ENCODE results near the gene SPEG. TPM values are rescaled to one million over a fixed set of nuclear protein-coding genes. Genes with fewer than 3 reads are reported as not detected.
"Not testable (repeated sequence)": the region's sequence is repeated elsewhere in the genome, so short reads cannot be mapped to it uniquely, and the experiment has no call there.

SPEG gene
- total RNA-seq, 1 donor from 2014 or later = 0.07 TPM

GRCh38 chr2:219399716-219400478, 34.7 kb upstream of the SPEG start:
- H3K4me3 Mint-ChIP-seq = no peak overlapping the region
- no peak overlapping the region for H3K27ac Mint-ChIP-seq
- H3K9me3 Mint-ChIP-seq = no peaks in the 10 kb centered on the region
- H3K4me1 Mint-ChIP-seq = peaks cover 3% of the 10 kb centered on the region
- no peak for DNase-seq
- peaks cover 9% of the 10 kb centered on the region for H3K27me3 Mint-ChIP-seq
- intact Hi-C loops (cut with micrococcal nuclease) = loop anchor here (5.0 kb wide), 1 partner anchor 77 kb away; no protein-coding TSS in a partner anchor
- no peaks in the 10 kb centered on the region for H3K36me3 Mint-ChIP-seq (ENCODE audit: low read depth)

DNA sequence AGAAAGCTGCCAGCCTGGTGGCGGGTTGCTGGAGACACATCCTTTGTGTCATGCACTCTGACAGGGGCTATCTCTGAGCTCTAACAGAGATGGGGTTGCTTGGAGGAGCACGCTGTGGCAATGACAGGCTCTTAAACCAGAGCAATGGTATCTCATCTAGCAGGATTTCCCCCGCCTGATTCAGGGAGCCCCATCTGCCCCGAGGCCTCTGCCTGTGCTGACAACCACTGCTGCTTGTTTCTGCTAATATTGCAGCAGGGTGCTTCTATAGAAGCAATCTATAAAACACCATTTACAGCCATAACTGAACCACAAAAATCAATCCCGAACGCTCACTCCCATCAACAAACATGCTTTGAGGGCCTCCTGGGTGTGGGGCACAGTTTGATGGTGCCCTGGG, 34.1 kb upstream of the SPEG start:
- no peak for DNase-seq
- Mint-ChIP-seq H3K9me3 (no peaks in the 10 kb centered on the region), H3K4me3 (no peak overlapping the region), H3K27me3 (peaks cover 9% of the 10 kb centered on the region), H3K36me3 (ENCODE audit: low read depth) (no peaks in the 10 kb centered on the region), H3K27ac (no peak overlapping the region), H3K4me1 (peaks cover 3% of the 10 kb centered on the region)
- intact Hi-C loops (cut with micrococcal nuclease) = loop anchor here (5.0 kb wide), 1 partner anchor 77 kb away; no protein-coding TSS in a partner anchor

DNA sequence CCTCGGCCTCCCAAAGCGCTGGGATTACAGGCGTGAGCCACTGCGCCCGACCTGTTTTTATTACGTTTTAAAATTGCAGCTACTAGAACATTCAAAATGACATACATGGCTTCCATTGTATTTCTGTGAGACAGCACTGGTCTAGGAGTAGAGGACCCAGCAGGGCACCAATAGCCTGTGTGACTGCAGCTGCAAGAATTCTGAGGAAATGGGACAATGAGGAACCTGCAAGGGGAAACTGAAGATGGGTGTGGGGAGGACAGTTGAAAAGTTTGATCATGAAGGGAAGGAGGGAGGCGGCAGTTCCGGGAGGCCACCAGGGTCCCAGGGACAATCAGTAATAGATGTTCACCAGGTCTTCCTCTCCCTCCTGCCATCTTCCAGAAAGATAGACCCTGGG, 33.0 kb upstream of the SPEG start:
- DNase-seq = no peak
- peaks cover 9% of the 10 kb centered on the region for H3K27me3 Mint-ChIP-seq
- intact Hi-C loops (cut with micrococcal nuclease) = loop anchor here (5.0 kb wide), 1 partner anchor 76 kb away; no protein-coding TSS in a partner anchor
- no peaks in the 10 kb centered on the region for H3K9me3 Mint-ChIP-seq
- H3K4me1 Mint-ChIP-seq = peaks cover 3% of the 10 kb centered on the region
- H3K27ac Mint-ChIP-seq = no peak overlapping the region
- no peaks in the 10 kb centered on the region for H3K36me3 Mint-ChIP-seq (ENCODE audit: low read depth)
- H3K4me3 Mint-ChIP-seq = no peak overlapping the region

DNA sequence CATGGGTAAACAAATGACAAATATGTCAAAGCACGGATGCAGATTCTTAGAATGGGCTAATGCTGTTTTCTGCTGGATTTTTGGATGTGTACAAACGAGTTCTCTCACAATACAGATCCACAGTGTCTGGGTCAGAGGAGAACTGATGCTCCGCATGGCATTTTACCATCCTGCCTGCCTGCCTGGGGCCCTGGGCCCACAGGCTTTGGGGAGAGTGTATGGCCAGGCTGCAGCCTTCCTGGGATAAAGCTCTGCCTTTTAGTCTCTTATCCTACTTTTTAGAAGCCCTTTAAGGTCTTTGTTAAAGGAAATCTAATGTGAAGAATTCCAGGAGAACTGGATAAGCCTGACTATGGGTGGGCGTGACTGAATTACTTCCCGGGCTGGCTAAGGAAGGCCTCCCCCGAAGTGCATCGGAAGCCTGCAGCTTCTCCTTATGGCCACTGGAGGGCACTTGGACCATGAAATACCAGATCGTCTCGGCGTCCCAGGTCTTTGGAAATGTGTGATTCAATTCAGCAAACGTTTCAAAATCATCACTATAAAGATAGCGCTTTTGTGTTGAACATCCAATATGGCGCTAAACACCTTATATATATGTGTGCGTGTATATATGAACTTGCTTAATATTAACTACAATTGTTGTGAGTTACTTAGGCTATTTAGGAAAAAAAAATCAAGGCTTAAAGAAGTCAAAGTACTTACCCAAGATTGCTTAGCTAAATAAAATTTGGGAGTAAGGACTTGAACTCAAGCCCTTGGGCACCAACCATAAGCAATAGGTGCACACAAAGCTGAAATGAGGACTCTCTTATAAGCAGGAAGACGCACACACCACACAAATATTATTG, 31.8 kb upstream of the SPEG start:
- Mint-ChIP-seq H3K4me3 (no peak overlapping the region), H3K36me3 (ENCODE audit: low read depth) (no peaks in the 10 kb centered on the region), H3K27me3 (peaks cover 9% of the 10 kb centered on the region), H3K27ac (no peak overlapping the region), H3K4me1 (no peaks in the 10 kb centered on the region), H3K9me3 (no peaks in the 10 kb centered on the region)
- peak; percentile 86 for DNase-seq
- intact Hi-C loops (cut with micrococcal nuclease) = loop anchor here (1.0 to 5.0 kb wide), 4 partner anchors 14 to 127 kb away; partner anchors contain the start of gene SPEG

- H3K9me3 Mint-ChIP-seq = no peaks in the 10 kb centered on the region
- peaks cover 11% of the 10 kb centered on the region for H3K27me3 Mint-ChIP-seq
- DNase-seq = no peak
- no peak overlapping the region for H3K4me3 Mint-ChIP-seq
- no peak overlapping the region for H3K27ac Mint-ChIP-seq
- no peaks in the 10 kb centered on the region for H3K36me3 Mint-ChIP-seq (ENCODE audit: low read depth)
- intact Hi-C loops (cut with micrococcal nuclease) = loop anchor here (1.0 to 5.0 kb wide), 4 partner anchors 15 to 126 kb away; partner anchors contain the start of gene SPEG
- no peaks in the 10 kb centered on the region for H3K4me1 Mint-ChIP-seq
Observed at GRCh38 chr2:219403861-219404260, 30.8 kb upstream of the SPEG start.

DNA sequence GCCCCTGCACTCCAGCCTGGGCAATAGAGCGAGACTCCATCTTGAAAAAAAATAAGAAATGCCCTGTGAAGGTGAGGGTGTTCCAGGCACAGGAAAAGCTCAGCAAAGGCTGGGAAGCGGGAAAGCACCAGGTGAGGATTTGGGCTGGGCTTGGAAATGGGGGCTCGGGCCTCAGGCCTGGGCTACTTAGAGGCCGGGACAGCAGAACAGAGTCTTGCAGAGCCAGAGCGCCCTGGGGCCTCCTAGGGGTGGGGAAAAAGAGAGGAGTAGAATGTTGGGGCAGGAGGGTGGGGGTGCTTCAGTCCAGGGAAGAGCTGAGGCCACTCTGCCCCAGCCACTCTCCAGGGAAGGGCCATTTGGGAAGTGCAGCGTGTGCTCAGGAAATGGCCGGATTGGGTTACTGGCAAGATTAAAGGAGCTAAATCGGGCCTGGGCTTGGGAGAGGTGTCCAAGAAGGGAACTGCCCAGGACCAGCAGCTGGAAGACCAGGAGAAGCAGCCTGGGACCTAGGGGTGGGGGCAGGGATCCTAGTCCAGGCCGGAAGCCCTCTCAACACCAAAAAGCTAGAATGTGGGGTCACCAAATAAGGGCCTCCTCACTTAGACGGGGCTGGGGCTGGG, 30.2 kb upstream of the SPEG start:
- Mint-ChIP-seq H3K36me3 (ENCODE audit: low read depth) (no peaks in the 10 kb centered on the region), H3K4me1 (no peaks in the 10 kb centered on the region), H3K27ac (no peak overlapping the region), H3K27me3 (peaks cover 11% of the 10 kb centered on the region), H3K4me3 (no peak overlapping the region), H3K9me3 (no peaks in the 10 kb centered on the region)
- intact Hi-C loops (cut with micrococcal nuclease) = loop anchor here (5.0 kb wide), 1 partner anchor 73 kb away; no protein-coding TSS in a partner anchor
- no peak for DNase-seq

DNA sequence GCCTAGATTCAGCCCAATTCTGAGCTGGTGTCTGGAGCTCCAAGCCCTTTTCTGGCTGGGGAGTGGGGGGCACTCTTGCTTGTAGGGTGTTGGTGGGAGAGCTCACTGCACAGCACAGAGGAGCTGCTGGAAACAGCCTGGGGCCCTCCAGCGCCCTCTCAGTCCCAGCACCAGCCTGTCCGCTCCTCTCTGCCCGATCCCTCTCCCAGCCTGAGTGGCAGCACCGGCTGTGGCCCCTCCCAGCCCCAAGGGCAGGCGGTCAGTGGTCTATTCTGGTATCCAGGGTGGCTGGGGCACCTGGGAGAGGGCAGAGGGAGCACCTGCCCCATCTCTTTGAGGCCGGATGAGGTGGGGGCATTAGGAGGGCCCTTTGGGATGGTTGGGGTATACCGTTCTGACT, 29.7 kb upstream of the SPEG start:
- Mint-ChIP-seq H3K27me3 (peaks cover 13% of the 10 kb centered on the region), H3K4me3 (no peak overlapping the region), H3K4me1 (no peaks in the 10 kb centered on the region), H3K9me3 (no peaks in the 10 kb centered on the region), H3K27ac (no peak overlapping the region), H3K36me3 (ENCODE audit: low read depth) (no peaks in the 10 kb centered on the region)
- intact Hi-C loops (cut with micrococcal nuclease) = loop anchor here (5.0 kb wide), 1 partner anchor 72 kb away; no protein-coding TSS in a partner anchor
- DNase-seq = no peak

- H3K4me3 Mint-ChIP-seq = no peak overlapping the region
- no peaks in the 10 kb centered on the region for H3K36me3 Mint-ChIP-seq (ENCODE audit: low read depth)
- intact Hi-C loops (cut with micrococcal nuclease) = no loop called here
- peaks cover 12% of the 10 kb centered on the region for H3K27me3 Mint-ChIP-seq
- no peak overlapping the region for H3K27ac Mint-ChIP-seq
- H3K9me3 Mint-ChIP-seq = no peaks in the 10 kb centered on the region
- DNase-seq = no peak
- no peaks in the 10 kb centered on the region for H3K4me1 Mint-ChIP-seq
Observed at GRCh38 chr2:219405451-219405850, 29.2 kb upstream of the SPEG start.

GRCh38 chr2:219405958-219406860, 28.4 kb upstream of the SPEG start:
- H3K4me1 Mint-ChIP-seq = no peaks in the 10 kb centered on the region
- peaks cover 12% of the 10 kb centered on the region for H3K27me3 Mint-ChIP-seq
- H3K36me3 Mint-ChIP-seq (ENCODE audit: low read depth) = no peaks in the 10 kb centered on the region
- no peak overlapping the region for H3K27ac Mint-ChIP-seq
- DNase-seq = no peak
- H3K9me3 Mint-ChIP-seq = no peaks in the 10 kb centered on the region
- no peak overlapping the region for H3K4me3 Mint-ChIP-seq
- intact Hi-C loops (cut with micrococcal nuclease) = no loop called here

GRCh38 chr2:219406861-219407230, 27.8 kb upstream of the SPEG start:
- H3K27ac Mint-ChIP-seq = no peak overlapping the region
- peaks cover 12% of the 10 kb centered on the region for H3K27me3 Mint-ChIP-seq
- intact Hi-C loops (cut with micrococcal nuclease) = no loop called here
- DNase-seq = no peak
- no peaks in the 10 kb centered on the region for H3K9me3 Mint-ChIP-seq
- H3K36me3 Mint-ChIP-seq (ENCODE audit: low read depth) = no peaks in the 10 kb centered on the region
- no peaks in the 10 kb centered on the region for H3K4me1 Mint-ChIP-seq
- no peak overlapping the region for H3K4me3 Mint-ChIP-seq

DNA sequence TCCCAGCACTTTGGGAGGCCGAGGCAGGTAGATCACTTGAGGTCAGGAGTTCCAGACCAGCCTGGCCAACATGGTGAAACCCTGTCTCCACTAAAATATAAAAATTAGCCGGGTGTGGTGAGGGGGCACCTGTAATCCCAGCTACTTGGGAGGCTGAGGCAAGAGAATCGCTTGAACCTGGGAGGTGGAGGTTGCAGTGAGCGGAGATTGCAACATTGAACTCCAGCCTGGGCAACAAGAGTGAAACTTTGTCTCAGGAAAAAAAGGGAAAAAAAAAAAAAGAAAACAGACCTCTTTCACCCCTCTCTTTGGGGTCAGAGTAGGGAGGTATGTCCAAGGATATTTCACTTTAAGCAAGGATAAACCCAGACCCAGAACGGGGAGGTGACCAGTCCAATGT, 27.3 kb upstream of the SPEG start:
- H3K27me3 Mint-ChIP-seq = peaks cover 11% of the 10 kb centered on the region
- H3K4me1 Mint-ChIP-seq; H3K27ac Mint-ChIP-seq; H3K9me3 Mint-ChIP-seq; intact Hi-C loops (cut with micrococcal nuclease); H3K4me3 Mint-ChIP-seq; H3K36me3 Mint-ChIP-seq (ENCODE audit: low read depth); DNase-seq: not testable (repeated sequence)

- intact Hi-C loops (cut with micrococcal nuclease) = no loop called here
- H3K9me3 Mint-ChIP-seq = no peaks in the 10 kb centered on the region
- H3K36me3 Mint-ChIP-seq (ENCODE audit: low read depth) = no peaks in the 10 kb centered on the region
- no peak overlapping the region for H3K4me3 Mint-ChIP-seq
- no peak overlapping the region for H3K27ac Mint-ChIP-seq
- H3K27me3 Mint-ChIP-seq = peaks cover 11% of the 10 kb centered on the region
- no peak for DNase-seq
- H3K4me1 Mint-ChIP-seq = no peaks in the 10 kb centered on the region
Observed at GRCh38 chr2:219408204-219408603, 26.4 kb upstream of the SPEG start.

DNA sequence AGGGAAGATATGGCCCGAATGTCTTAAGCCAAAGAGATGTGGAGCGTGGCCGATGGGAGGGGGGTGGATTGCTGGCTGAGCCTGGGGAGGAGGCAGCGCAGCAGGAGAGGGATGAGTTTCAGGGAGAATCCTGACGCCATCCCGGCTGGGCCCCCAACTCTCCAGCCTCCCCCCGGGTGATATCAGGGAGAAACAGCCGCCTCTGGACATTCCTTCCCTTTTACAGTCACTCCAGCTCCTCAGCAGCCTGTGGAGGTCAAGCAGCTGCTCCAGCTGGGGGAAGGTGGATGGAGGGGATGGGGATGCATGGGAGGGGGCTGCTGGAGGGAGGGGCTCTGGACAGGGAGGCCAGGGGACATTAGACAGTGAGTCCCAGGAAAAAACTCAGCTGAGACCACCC, 26.0 kb upstream of the SPEG start:
- no peaks in the 10 kb centered on the region for H3K36me3 Mint-ChIP-seq (ENCODE audit: low read depth)
- no peaks in the 10 kb centered on the region for H3K9me3 Mint-ChIP-seq
- intact Hi-C loops (cut with micrococcal nuclease) = no loop called here
- H3K4me1 Mint-ChIP-seq = no peaks in the 10 kb centered on the region
- no peak for DNase-seq
- no peak overlapping the region for H3K4me3 Mint-ChIP-seq
- H3K27ac Mint-ChIP-seq = no peak overlapping the region
- peaks cover 11% of the 10 kb centered on the region for H3K27me3 Mint-ChIP-seq
